ENCODE data around the gene ABHD17A. TPM values are rescaled to one million over a fixed set of nuclear protein-coding genes. Genes with fewer than 3 reads are reported as not detected.

The ABHD17A gene
- total RNA-seq, 1 experiment from 2014 or later: 39.5 TPM

GRCh38 chr19:1905110-1905862 is 20.0 kb upstream of the ABHD17A start, which contains the start of the genes ADAT3 and SCAMP4:
Gene ADAT3, plus strand, starts transcription at chr19:1905399. Its CDS starts 6,649 bp downstream, at chr19:1912048.
Gene SCAMP4, plus strand, starts transcription at chr19:1905399. Its CDS starts 9,621 bp downstream, at chr19:1915020.
- TF ChIP-seq, protein P1, sequence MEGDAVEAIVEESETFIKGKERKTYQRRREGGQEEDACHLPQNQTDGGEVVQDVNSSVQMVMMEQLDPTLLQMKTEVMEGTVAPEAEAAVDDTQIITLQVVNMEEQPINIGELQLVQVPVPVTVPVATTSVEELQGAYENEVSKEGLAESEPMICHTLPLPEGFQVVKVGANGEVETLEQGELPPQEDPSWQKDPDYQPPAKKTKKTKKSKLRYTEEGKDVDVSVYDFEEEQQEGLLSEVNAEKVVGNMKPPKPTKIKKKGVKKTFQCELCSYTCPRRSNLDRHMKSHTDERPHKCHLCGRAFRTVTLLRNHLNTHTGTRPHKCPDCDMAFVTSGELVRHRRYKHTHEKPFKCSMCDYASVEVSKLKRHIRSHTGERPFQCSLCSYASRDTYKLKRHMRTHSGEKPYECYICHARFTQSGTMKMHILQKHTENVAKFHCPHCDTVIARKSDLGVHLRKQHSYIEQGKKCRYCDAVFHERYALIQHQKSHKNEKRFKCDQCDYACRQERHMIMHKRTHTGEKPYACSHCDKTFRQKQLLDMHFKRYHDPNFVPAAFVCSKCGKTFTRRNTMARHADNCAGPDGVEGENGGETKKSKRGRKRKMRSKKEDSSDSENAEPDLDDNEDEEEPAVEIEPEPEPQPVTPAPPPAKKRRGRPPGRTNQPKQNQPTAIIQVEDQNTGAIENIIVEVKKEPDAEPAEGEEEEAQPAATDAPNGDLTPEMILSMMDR (IDR thresholded peaks at IDR 0.05; ENCODE audit: unreplicated experiment): no peak
- no peaks in the 10 kb centered on the region for H3K9me3 Mint-ChIP-seq (ENCODE audit: unreplicated experiment)
- peaks cover 4% of the 10 kb centered on the region for H3K36me3 Mint-ChIP-seq (ENCODE audit: insufficient read depth, unreplicated experiment)
- H3K27ac Mint-ChIP-seq (ENCODE audit: low read depth, unreplicated experiment): peak within 1 kb of the TSS; percentile 93
- POLR2A ChIA-PET: interaction anchor here (0.6 to 1.4 kb wide), 5 partner anchors 8 to 258 kb away, joined by 3 to 4 read pairs (median 3); no protein-coding TSS in a partner anchor
- H3K4me3 Mint-ChIP-seq (ENCODE audit: unreplicated experiment): peak within 1 kb of the TSS; percentile 82
- intact Hi-C loops (cut with micrococcal nuclease): loop anchor here (5.0 kb wide), 1 partner anchor 33 kb away; no protein-coding TSS in a partner anchor
- CTCF ChIA-PET: interaction anchor here (0.6 kb wide), 1 partner anchor 210 kb away, joined by 3 read pairs; no protein-coding TSS in a partner anchor
- no peaks in the 10 kb centered on the region for H3K27me3 Mint-ChIP-seq (ENCODE audit: insufficient read depth, unreplicated experiment)
- peaks cover 3% of the 10 kb centered on the region for H3K4me1 Mint-ChIP-seq (ENCODE audit: insufficient read depth, unreplicated experiment)
- BruUV-seq (replicated peaks): no TSS peak
- DNase-seq (ENCODE audit: unreplicated experiment): peak; percentile 99

DNA sequence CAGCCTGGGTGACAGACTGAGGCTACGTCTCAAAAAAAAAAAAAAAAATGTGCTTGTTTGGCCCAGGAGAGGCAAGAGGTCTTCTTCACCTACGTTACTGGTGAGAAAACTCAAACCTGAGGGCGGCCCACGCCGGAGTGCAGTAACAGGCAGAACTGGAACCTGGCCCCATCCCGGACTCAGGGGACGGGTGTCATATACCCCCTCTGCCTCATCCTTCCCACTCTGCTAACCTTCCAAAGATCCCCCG is 19.5 kb upstream of the ABHD17A start:
- TF ChIP-seq, protein P1 (IDR thresholded peaks at IDR 0.05; ENCODE audit: unreplicated experiment): no peak
- Mint-ChIP-seq H3K4me1 (ENCODE audit: insufficient read depth, unreplicated experiment) (no peaks in the 10 kb centered on the region), H3K27ac (ENCODE audit: low read depth, unreplicated experiment) (peak overlapping the region; percentile 93), H3K4me3 (ENCODE audit: unreplicated experiment) (peak overlapping the region; percentile 82), H3K9me3 (ENCODE audit: unreplicated experiment) (no peaks in the 10 kb centered on the region), H3K36me3 (ENCODE audit: insufficient read depth, unreplicated experiment) (peaks cover 4% of the 10 kb centered on the region), H3K27me3 (ENCODE audit: insufficient read depth, unreplicated experiment) (no peaks in the 10 kb centered on the region)
- CTCF ChIA-PET: interaction anchor here (0.6 kb wide), 1 partner anchor 211 kb away, joined by 3 read pairs; no protein-coding TSS in a partner anchor
- POLR2A ChIA-PET: no interaction called here
- DNase-seq (ENCODE audit: unreplicated experiment): no peak
- intact Hi-C loops (cut with micrococcal nuclease): loop anchor here (5.0 kb wide), 1 partner anchor 32 kb away; no protein-coding TSS in a partner anchor
- BruUV-seq (replicated peaks): no TSS peak

GRCh38 chr19:1902923-1903322 is 17.6 kb upstream of the ABHD17A start:
- CTCF ChIA-PET: interaction anchor here (0.6 kb wide), 1 partner anchor 167 kb away, joined by 4 read pairs; no protein-coding TSS in a partner anchor
- H3K4me3 Mint-ChIP-seq (ENCODE audit: unreplicated experiment): no peak overlapping the region
- no peaks in the 10 kb centered on the region for H3K27me3 Mint-ChIP-seq (ENCODE audit: insufficient read depth, unreplicated experiment)
- H3K36me3 Mint-ChIP-seq (ENCODE audit: insufficient read depth, unreplicated experiment): peaks cover 4% of the 10 kb centered on the region
- DNase-seq (ENCODE audit: unreplicated experiment): no peak
- TF ChIP-seq, protein P1 (IDR thresholded peaks at IDR 0.05; ENCODE audit: unreplicated experiment): no peak
- intact Hi-C loops (cut with micrococcal nuclease): no loop called here
- POLR2A ChIA-PET: no interaction called here
- H3K4me1 Mint-ChIP-seq (ENCODE audit: insufficient read depth, unreplicated experiment): no peaks in the 10 kb centered on the region
- no peak overlapping the region for H3K27ac Mint-ChIP-seq (ENCODE audit: low read depth, unreplicated experiment)
- BruUV-seq (replicated peaks): no TSS peak
- H3K9me3 Mint-ChIP-seq (ENCODE audit: unreplicated experiment): no peaks in the 10 kb centered on the region

GRCh38 chr19:1901940-1902404 is 16.7 kb upstream of the ABHD17A start:
- intact Hi-C loops (cut with micrococcal nuclease): no loop called here
- no peak for DNase-seq (ENCODE audit: unreplicated experiment)
- Mint-ChIP-seq H3K4me1 (ENCODE audit: insufficient read depth, unreplicated experiment) (no peaks in the 10 kb centered on the region), H3K4me3 (ENCODE audit: unreplicated experiment) (no peak overlapping the region), H3K27ac (ENCODE audit: low read depth, unreplicated experiment) (no peak overlapping the region), H3K36me3 (ENCODE audit: insufficient read depth, unreplicated experiment) (peaks cover 4% of the 10 kb centered on the region), H3K9me3 (ENCODE audit: unreplicated experiment) (no peaks in the 10 kb centered on the region), H3K27me3 (ENCODE audit: insufficient read depth, unreplicated experiment) (no peaks in the 10 kb centered on the region)
- CTCF ChIA-PET: interaction anchor here (0.6 kb wide), 1 partner anchor 877 kb away, joined by 3 read pairs; no protein-coding TSS in a partner anchor
- POLR2A ChIA-PET: interaction anchor here (0.7 kb wide), 1 partner anchor 248 kb away, joined by 3 read pairs; no protein-coding TSS in a partner anchor
- no TSS peak for BruUV-seq (replicated peaks)
- TF ChIP-seq, protein P1 (IDR thresholded peaks at IDR 0.05; ENCODE audit: unreplicated experiment): no peak
